Liver (tissue), 3 donors: ENCODE results near the gene APBA2.

Source experiments
- ATF3 ChIP-seq: IDR thresholded peaks from 2 replicates; pipeline ENCODE4 v1.6.1; 2016; ENCODE audit warnings: antibody characterized with exemption
- CTCF ChIP-seq: fragments of 150-350 bp; IDR thresholded peaks from 2 replicates; pipeline ENCODE4 v1.5.1; 2017; ENCODE audit warnings: improper control_type of control experiment, low read depth, low read length; ENCODE audit not compliant: missing input control
- EGR1 ChIP-seq, 2 donors: IDR thresholded peaks; 2 replicates each; pipeline ENCODE4 v1.6.1; 2016 to 2018; ENCODE audit warnings: antibody characterized with exemption in 2 of 2, low read depth in 2 of 2
- FOXA2 ChIP-seq: IDR thresholded peaks from 2 replicates; pipeline ENCODE4 v1.6.1; 2016; ENCODE audit warnings: antibody characterized with exemption
- JUND ChIP-seq, 2 donors: IDR thresholded peaks; 2 replicates each; pipeline ENCODE4 v1.6.1; 2016; ENCODE audit warnings: antibody characterized with exemption in 2 of 2
- MAX ChIP-seq: IDR thresholded peaks from 2 replicates; pipeline ENCODE4 v1.6.1; 2016; ENCODE audit warnings: antibody characterized with exemption
- NR2F2 ChIP-seq: IDR thresholded peaks from 2 replicates; pipeline ENCODE4 v1.6.1; 2016; ENCODE audit warnings: antibody characterized with exemption
- RAD21 ChIP-seq, 2 donors: IDR thresholded peaks; 2 replicates each; pipeline ENCODE4 v1.6.1; 2016; ENCODE audit warnings: antibody characterized with exemption in 2 of 2, mild to moderate bottlenecking in 2 of 2
- SP1 ChIP-seq: IDR thresholded peaks from 2 replicates; pipeline ENCODE4 v1.6.1; 2018; ENCODE audit warnings: antibody characterized with exemption, mild to moderate bottlenecking
- TAF1 ChIP-seq: conservative IDR thresholded peaks from 2 replicates; pipeline ENCODE4 v1.6.1; 2016; ENCODE audit warnings: antibody characterized with exemption, mild to moderate bottlenecking
- YY1 ChIP-seq: IDR thresholded peaks from 2 replicates; pipeline ENCODE4 v1.6.1; 2016; ENCODE audit warnings: antibody characterized with exemption, mild to moderate bottlenecking
- TF ChIP-seq, protein P1 (sequence below): IDR thresholded peaks from 2 replicates; pipeline ENCODE4 v1.6.1; 2016; ENCODE audit warnings: antibody characterized with exemption, mild to moderate bottlenecking
- donor health status: healthy.
- donor health status: healthy.

DNA sequence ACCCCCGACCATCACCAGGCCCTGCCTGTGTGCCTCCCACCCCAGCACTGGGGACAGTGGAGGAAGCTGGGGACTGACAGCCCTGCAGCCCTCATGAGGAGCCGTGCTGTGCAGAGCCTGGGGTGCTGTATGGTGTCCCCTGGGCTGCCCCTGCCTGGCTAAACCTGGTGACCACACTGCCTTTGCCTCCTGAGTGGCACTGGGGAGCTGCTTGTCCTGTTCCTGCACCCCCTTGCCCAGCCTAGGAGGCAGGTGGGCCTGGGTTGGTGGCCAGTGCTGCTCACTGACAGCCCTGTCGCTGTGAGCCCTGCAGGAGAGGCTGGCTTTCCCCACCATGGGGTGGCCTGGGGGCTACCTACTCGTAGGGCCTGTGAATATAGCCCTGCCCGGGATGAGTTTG lies 224.4 kb downstream of the APBA2 start:
- TF ChIP-seq CTCF (no peak), JUND (IDR thresholded peaks at IDR 0.05) (no peak), SP1 (no peak), ATF3 (no peak), RAD21 (IDR thresholded peaks at IDR 0.05) (no peak), MAX (no peak), TAF1 (no peak), YY1 (no peak), NR2F2 (no peak), FOXA2 (no peak), EGR1 (IDR thresholded peaks at IDR 0.05; ENCODE audit: low read depth in 2 of 2) (no peak)
- TF ChIP-seq, protein P1, sequence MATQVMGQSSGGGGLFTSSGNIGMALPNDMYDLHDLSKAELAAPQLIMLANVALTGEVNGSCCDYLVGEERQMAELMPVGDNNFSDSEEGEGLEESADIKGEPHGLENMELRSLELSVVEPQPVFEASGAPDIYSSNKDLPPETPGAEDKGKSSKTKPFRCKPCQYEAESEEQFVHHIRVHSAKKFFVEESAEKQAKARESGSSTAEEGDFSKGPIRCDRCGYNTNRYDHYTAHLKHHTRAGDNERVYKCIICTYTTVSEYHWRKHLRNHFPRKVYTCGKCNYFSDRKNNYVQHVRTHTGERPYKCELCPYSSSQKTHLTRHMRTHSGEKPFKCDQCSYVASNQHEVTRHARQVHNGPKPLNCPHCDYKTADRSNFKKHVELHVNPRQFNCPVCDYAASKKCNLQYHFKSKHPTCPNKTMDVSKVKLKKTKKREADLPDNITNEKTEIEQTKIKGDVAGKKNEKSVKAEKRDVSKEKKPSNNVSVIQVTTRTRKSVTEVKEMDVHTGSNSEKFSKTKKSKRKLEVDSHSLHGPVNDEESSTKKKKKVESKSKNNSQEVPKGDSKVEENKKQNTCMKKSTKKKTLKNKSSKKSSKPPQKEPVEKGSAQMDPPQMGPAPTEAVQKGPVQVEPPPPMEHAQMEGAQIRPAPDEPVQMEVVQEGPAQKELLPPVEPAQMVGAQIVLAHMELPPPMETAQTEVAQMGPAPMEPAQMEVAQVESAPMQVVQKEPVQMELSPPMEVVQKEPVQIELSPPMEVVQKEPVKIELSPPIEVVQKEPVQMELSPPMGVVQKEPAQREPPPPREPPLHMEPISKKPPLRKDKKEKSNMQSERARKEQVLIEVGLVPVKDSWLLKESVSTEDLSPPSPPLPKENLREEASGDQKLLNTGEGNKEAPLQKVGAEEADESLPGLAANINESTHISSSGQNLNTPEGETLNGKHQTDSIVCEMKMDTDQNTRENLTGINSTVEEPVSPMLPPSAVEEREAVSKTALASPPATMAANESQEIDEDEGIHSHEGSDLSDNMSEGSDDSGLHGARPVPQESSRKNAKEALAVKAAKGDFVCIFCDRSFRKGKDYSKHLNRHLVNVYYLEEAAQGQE = no peak
